ENCODE measurements around the gene CNDP2.

Gene CNDP2

GRCh38 chr18:74549591-74550104, 53.5 kb downstream of the CNDP2 start:
- Mint-ChIP-seq H3K36me3 (ENCODE audit: low read depth) (peaks cover 6% of the 10 kb centered on the region), H3K27me3 (ENCODE audit: low read depth, poor library complexity) (peaks cover 25% of the 10 kb centered on the region), H3K4me3 (no peak overlapping the region), H3K27ac (no peak overlapping the region), H3K4me1 (peaks cover 17% of the 10 kb centered on the region), H3K9me3 (peaks cover 55% of the 10 kb centered on the region)
- TF ChIP-seq CTCF (IDR thresholded peaks at IDR 0.05) = no peak
- no peak for DNase-seq

GRCh38 chr18:74550886-74551285, 54.7 kb downstream of the CNDP2 start:
- Mint-ChIP-seq H3K36me3 (ENCODE audit: low read depth) (peaks cover 6% of the 10 kb centered on the region), H3K27me3 (ENCODE audit: low read depth, poor library complexity) (peaks cover 26% of the 10 kb centered on the region), H3K9me3 (peaks cover 55% of the 10 kb centered on the region)

GRCh38 chr18:74551452-74551851, 55.3 kb downstream of the CNDP2 start:
- Mint-ChIP-seq H3K27me3 (ENCODE audit: low read depth, poor library complexity) (peaks cover 31% of the 10 kb centered on the region), H3K4me3 (no peak overlapping the region), H3K36me3 (ENCODE audit: low read depth) (peaks cover 6% of the 10 kb centered on the region), H3K27ac (no peak overlapping the region), H3K4me1 (peaks cover 10% of the 10 kb centered on the region), H3K9me3 (peaks cover 53% of the 10 kb centered on the region)
- no peak for DNase-seq
- TF ChIP-seq CTCF (IDR thresholded peaks at IDR 0.05) = no peak

More at GRCh38 chr18:74550886-74551285, 54.7 kb downstream of the CNDP2 start:
- peaks cover 10% of the 10 kb centered on the region for H3K4me1 Mint-ChIP-seq
- no peak overlapping the region for H3K27ac Mint-ChIP-seq
- no peak for DNase-seq
- H3K4me3 Mint-ChIP-seq = no peak overlapping the region
- no peak for TF ChIP-seq CTCF (IDR thresholded peaks at IDR 0.05)

- peak; percentile 86 for DNase-seq
- H3K27ac Mint-ChIP-seq = no peak overlapping the region
- TF ChIP-seq CTCF (IDR thresholded peaks at IDR 0.05) = peak; percentile 84
- H3K4me3 Mint-ChIP-seq = no peak overlapping the region
- peaks cover 47% of the 10 kb centered on the region for H3K9me3 Mint-ChIP-seq
- H3K27me3 Mint-ChIP-seq (ENCODE audit: low read depth, poor library complexity) = peaks cover 37% of the 10 kb centered on the region
- peaks cover 10% of the 10 kb centered on the region for H3K4me1 Mint-ChIP-seq
- peaks cover 6% of the 10 kb centered on the region for H3K36me3 Mint-ChIP-seq (ENCODE audit: low read depth)
Measured at GRCh38 chr18:74551936-74552555, 55.9 kb downstream of the CNDP2 start.

- Mint-ChIP-seq H3K9me3 (peaks cover 7% of the 10 kb centered on the region), H3K4me3 (no peak overlapping the region), H3K27me3 (ENCODE audit: low read depth, poor library complexity) (peaks cover 46% of the 10 kb centered on the region), H3K27ac (no peak overlapping the region), H3K4me1 (peaks cover 10% of the 10 kb centered on the region), H3K36me3 (ENCODE audit: low read depth) (no peaks in the 10 kb centered on the region)
- no peak for DNase-seq
- TF ChIP-seq CTCF (IDR thresholded peaks at IDR 0.05) = no peak
Measured at GRCh38 chr18:74556126-74556525, 60.0 kb downstream of the CNDP2 start.

GRCh38 chr18:74558096-74558495, 61.9 kb downstream of the CNDP2 start:
- Mint-ChIP-seq H3K27ac (no peak overlapping the region), H3K4me3 (no peak overlapping the region), H3K27me3 (ENCODE audit: low read depth, poor library complexity) (peaks cover 43% of the 10 kb centered on the region), H3K36me3 (ENCODE audit: low read depth) (no peaks in the 10 kb centered on the region), H3K4me1 (peaks cover 8% of the 10 kb centered on the region), H3K9me3 (no peaks in the 10 kb centered on the region)
- DNase-seq = no peak
- TF ChIP-seq CTCF (IDR thresholded peaks at IDR 0.05) = no peak
